Nucleus accumbens (tissue), 56 donors: ENCODE results near the gene BABAM2.
"Not testable (repeated sequence)": the region's sequence is repeated elsewhere in the genome, so short reads cannot be mapped to it uniquely, and the experiment has no call there.

Experiments
- DNase-seq, 56 donors: peaks; one replicate each; lab custom pipeline; 2025; lab: John Stamatoyannopoulos, UW

The BABAM2 gene

GRCh38 chr2:28098501-28099225 is 208.1 kb downstream of the BABAM2 start:
- DNase-seq: no peak

- no peak for DNase-seq
Observed at GRCh38 chr2:28101123-28101522, 210.6 kb downstream of the BABAM2 start.

- DNase-seq: no peak
Observed at GRCh38 chr2:28101892-28102291, 211.4 kb downstream of the BABAM2 start.

- no peak for DNase-seq
Observed at GRCh38 chr2:28102455-28102874, 211.9 kb downstream of the BABAM2 start.

GRCh38 chr2:28103611-28104010 is 213.1 kb downstream of the BABAM2 start:
- DNase-seq: no peak

GRCh38 chr2:28108143-28108542 is 217.6 kb downstream of the BABAM2 start:
- DNase-seq: no peak

- not testable (repeated sequence) for DNase-seq
Observed at GRCh38 chr2:28113771-28114170, 223.2 kb downstream of the BABAM2 start.

GRCh38 chr2:28117104-28117596 is 226.6 kb downstream of the BABAM2 start:
- DNase-seq: no peak

- DNase-seq: no peak
Observed at GRCh38 chr2:28119631-28120030, 229.1 kb downstream of the BABAM2 start.

- DNase-seq: no peak
Observed at GRCh38 chr2:28128281-28128950, 237.9 kb downstream of the BABAM2 start.

GRCh38 chr2:28129955-28130695 is 239.6 kb downstream of the BABAM2 start:
- DNase-seq: no peak

- no peak for DNase-seq
Observed at GRCh38 chr2:28133778-28134177, 243.2 kb downstream of the BABAM2 start.

GRCh38 chr2:28134262-28134812 is 243.8 kb downstream of the BABAM2 start:
- no peak for DNase-seq

- no peak for DNase-seq
Observed at GRCh38 chr2:28134857-28135256, 244.3 kb downstream of the BABAM2 start.

- DNase-seq: no peak
Observed at GRCh38 chr2:28135324-28135723, 244.8 kb downstream of the BABAM2 start.

- no peak for DNase-seq
Observed at GRCh38 chr2:28135799-28136198, 245.3 kb downstream of the BABAM2 start.

GRCh38 chr2:28136556-28136955 is 246.0 kb downstream of the BABAM2 start:
- no peak for DNase-seq

GRCh38 chr2:28137221-28137620 is 246.7 kb downstream of the BABAM2 start:
- DNase-seq: no peak

GRCh38 chr2:28142386-28142785 is 251.9 kb downstream of the BABAM2 start:
- DNase-seq: no peak

- no peak for DNase-seq
Observed at GRCh38 chr2:28148000-28148399, 257.5 kb downstream of the BABAM2 start.

- peak in 1 of 56 donors; percentile 18 for DNase-seq
Observed at GRCh38 chr2:28148566-28148965, 258.0 kb downstream of the BABAM2 start.
